DMS153 treated with DMSO at 0.1 percent for 48 hours (cell line): ENCODE results near the gene CHMP5.

Source experiments
- DNase-seq: peaks from one replicate; lab custom pipeline; 2025; ENCODE audit not compliant: unreplicated experiment; lab: John Stamatoyannopoulos, UW

The CHMP5 gene

GRCh38 chr9:33264473-33265177, at the start of gene CHMP5, which contains the start of gene BAG1:
TSS of gene CHMP5 (plus strand) at chr9:33265049. CDS start at chr9:33265079, 30 bp downstream.
TSS of gene BAG1 (minus strand) at chr9:33264708.
- DNase-seq: peak; percentile 98

GRCh38 chr9:33220681-33221567, 43.9 kb upstream of the CHMP5 start:
- DNase-seq: no peak

GRCh38 chr9:33221568-33221884, 43.3 kb upstream of the CHMP5 start:
- DNase-seq: no peak

- DNase-seq: no peak
These were observed 42.8 kb upstream of the CHMP5 start for GRCh38 chr9:33222031-33222430.

DNA sequence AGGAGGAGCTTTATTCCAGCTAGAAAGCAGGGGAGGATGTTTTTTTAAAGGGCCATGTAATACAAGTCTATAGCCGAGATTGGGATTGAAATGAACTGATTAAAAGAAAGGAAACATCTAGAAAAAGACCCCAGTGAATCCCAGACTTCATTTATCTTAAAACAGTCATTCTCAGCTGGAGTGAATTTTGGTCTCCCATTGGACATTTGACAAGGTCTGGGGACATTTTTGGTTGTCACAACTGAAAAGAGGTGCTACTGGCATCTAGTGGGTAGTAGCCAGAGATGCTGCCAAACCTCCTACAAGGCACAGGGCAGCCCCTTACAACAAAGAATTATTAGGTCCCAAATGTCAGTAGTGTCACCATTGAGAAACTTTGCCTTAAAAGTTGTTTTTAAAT, 41.2 kb upstream of the CHMP5 start:
- DNase-seq: no peak

DNA sequence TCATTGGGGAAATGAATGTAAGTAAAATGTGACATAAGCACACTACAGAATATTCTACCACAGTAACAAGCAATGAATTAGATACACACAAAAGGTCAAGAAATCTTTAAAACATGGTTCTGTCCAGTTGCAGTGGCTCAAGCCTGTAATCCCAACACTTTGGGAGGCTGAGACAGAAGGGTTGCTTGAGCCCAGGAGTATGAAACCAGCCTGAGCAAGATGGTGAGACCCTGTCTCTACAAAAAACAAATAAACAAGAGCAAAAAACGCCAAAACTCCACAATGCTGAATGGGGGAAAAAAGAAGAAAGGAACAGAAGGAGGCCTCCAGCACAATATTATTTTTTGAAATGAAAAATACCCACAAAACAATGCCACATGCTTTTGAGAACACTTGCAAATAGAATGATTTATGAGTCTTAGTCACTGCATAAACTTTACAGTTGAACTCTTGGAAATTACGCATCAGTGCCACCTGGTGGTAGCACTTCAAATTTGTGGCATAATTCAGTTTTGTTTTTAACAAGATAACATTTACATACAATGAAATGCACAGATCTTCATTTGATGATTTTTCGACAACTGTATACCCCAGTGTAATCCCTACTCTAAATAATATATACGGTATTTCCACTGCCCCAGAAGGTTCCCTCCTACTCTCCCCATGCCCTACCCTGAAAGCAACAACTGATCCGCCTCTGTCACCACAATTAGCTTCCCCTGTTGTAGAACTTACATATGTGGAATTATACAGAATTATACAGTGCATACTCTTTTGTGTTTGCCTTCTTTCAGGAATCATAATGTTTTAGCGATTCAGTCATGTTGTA, 39.3 kb upstream of the CHMP5 start:
- peak; percentile 45 for DNase-seq

GRCh38 chr9:33227008-33227398, 37.8 kb upstream of the CHMP5 start:
- no peak for DNase-seq

GRCh38 chr9:33227741-33228140, 37.1 kb upstream of the CHMP5 start:
- no peak for DNase-seq

- no peak for DNase-seq
These were observed 36.2 kb upstream of the CHMP5 start for GRCh38 chr9:33228606-33229005.

GRCh38 chr9:33229359-33230114, 35.3 kb upstream of the CHMP5 start:
- peak; percentile 67 for DNase-seq

- no peak for DNase-seq
These were observed 33.9 kb upstream of the CHMP5 start for GRCh38 chr9:33230756-33231622.

DNA sequence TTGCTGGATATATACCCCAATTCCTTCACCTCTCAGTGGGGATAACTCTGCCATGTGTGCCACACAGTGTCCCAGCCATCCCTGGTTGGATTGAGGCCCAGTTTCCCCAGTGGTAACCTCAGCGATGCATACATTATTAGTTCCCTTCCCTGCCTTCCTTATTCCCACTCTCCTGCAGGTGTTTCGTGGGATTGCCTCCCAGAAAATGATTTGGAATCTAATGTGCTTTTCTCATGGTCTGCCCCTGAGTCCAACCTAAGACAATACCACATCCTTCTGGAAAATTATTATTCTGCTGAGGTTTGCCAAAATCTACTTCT, 33.3 kb upstream of the CHMP5 start:
- DNase-seq: no peak

GRCh38 chr9:33232815-33233214, 32.0 kb upstream of the CHMP5 start:
- no peak for DNase-seq

DNA sequence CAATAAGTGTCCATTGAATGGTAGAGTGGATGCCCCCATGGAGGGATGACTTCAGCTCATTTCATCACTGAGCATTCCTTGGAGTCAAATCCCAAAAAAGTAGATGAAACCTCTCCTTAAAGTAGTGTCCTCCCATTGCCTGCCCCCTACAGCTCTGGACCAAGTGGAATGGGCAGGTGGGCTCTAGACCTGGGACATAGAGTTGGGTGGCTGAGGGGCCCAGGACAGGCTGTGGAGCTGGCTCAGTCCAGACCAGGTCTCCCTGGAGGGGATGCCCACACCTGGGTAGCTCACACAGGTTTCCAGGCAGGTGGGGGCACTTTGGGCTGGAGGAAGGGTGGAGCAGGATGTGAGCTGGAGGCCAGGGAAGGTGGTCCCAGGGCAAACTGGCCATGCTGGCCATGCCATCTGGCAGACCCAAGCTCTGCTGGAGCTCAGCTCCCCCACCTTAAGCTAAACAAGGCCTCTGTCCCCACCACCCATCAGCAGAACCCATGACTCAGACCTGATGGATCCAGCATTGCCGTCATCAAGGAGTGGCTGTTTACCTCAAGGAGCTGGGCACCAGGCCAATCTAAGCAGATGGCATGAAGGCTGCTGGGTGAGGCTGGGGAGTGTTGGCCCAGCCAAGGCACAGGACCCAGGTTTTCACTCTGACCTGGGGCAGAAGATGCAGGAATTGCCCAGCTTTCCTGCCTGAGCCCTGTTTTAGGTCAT, 31.1 kb upstream of the CHMP5 start:
- DNase-seq: peak; percentile 9

- DNase-seq: no peak
These were observed 30.1 kb upstream of the CHMP5 start for GRCh38 chr9:33234511-33235467.

DNA sequence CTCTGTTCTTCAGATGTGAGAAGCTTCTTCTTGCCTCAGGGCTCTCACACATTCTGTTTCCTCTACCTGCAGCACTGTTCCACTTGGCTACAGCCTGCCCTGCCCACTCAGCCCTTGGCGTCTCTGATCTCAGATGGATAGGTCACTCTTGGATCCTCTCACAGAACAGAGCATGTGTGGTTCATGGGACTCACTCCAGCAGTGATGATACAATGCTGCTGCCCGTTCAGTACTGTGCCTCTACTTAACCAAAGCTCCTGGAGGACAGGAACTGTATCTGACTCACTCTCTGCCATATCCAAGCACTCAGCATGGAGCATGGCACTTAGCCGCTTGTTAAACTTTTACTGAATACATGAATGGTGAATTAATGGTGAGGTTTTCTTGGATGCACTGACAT, 28.3 kb upstream of the CHMP5 start:
- DNase-seq: no peak

DNA sequence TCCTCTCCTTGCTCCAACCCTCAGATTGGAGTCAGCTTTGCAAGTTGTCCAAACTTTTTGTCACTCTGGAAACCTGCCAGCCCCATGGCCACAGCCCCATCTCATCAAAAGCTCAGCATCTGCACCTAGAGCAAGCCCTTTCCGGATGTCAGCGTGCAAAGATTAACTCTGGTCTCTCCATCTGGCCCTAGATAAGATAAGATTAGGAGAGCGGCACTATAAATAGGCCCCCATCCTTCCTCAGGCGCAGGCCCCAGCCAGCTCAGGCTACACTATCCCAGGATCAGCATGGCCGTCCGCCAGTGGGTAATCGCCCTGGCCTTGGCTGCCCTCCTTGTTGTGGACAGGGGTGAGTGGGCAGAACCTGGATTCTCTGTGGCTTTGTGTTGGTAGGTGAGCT, 24.9 kb upstream of the CHMP5 start, which contains the start of gene SPINK4:
TSS of gene SPINK4 (plus strand) at position 247 of the 400 bp plus-strand sequence. CDS start at position 289, 42 bp downstream.
- DNase-seq: no peak

- DNase-seq: no peak
These were observed 23.6 kb upstream of the CHMP5 start for GRCh38 chr9:33241298-33241697.
